C4-2B (cell line): ENCODE measurements around the gene KCNQ1.

Experiments used
- ZFX ChIP-seq: fragments of 450-650 bp; IDR thresholded peaks from 2 replicates; pipeline ENCODE4 v1.6.1; 2017
- TF ChIP-seq, protein P1 (sequence below): fragments of 450-650 bp; conservative IDR thresholded peaks from 2 replicates; pipeline ENCODE4 v1.5.1; 2017; ENCODE audit warnings: mild to moderate bottlenecking

DNA sequence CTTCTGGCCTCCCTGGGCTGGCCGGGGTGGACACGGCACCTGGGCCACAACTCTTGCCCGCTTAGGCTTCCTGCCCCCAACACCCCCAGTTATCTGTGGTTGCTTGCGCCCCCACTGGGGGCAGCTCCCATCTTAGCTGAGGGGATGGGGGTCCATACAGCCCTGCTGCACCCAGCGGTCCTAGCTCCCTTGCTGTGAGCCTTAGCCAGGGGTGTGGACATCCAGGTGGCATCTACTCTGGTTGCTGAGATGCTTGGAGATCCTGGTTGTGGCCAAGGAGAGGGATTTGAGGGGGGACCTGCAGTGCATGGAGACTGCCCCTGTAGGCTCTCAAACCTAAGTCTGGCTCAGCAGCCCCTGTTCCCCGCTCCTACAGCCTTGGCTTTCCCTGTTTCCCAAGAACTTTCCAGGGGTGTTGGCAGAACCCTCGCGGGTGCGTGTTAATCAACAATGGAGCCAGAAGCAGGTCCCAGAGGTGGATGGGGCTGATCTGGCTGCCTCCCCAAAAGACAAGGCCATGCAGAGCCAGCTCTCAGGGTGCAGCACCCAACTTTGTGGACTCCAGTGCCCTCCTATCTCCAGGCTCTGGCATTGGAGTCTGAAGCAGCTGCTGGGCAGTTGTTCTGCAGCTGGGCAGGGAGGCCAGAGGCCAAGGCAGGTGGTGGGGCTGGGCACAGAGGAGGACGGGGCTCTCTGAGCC lies 3.3 kb downstream of the KCNQ1 start:
- TF ChIP-seq, protein P1, sequence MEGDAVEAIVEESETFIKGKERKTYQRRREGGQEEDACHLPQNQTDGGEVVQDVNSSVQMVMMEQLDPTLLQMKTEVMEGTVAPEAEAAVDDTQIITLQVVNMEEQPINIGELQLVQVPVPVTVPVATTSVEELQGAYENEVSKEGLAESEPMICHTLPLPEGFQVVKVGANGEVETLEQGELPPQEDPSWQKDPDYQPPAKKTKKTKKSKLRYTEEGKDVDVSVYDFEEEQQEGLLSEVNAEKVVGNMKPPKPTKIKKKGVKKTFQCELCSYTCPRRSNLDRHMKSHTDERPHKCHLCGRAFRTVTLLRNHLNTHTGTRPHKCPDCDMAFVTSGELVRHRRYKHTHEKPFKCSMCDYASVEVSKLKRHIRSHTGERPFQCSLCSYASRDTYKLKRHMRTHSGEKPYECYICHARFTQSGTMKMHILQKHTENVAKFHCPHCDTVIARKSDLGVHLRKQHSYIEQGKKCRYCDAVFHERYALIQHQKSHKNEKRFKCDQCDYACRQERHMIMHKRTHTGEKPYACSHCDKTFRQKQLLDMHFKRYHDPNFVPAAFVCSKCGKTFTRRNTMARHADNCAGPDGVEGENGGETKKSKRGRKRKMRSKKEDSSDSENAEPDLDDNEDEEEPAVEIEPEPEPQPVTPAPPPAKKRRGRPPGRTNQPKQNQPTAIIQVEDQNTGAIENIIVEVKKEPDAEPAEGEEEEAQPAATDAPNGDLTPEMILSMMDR, result no peak
- no peak for TF ChIP-seq ZFX
